ENCODE measurements around the gene SPHK2.

GRCh38 chr19:48627201-48627864, 8.0 kb downstream of the SPHK2 start:
- TF ChIP-seq POLR2A (IDR thresholded peaks at IDR 0.05; ENCODE audit: low read length), result no peak
- no peak for TF ChIP-seq SMC3 (IDR thresholded peaks at IDR 0.05)
- TF ChIP-seq HDAC2 (IDR thresholded peaks at IDR 0.05), result no peak
- no peak for TF ChIP-seq USF2 (IDR thresholded peaks at IDR 0.05)
- TF ChIP-seq CTCF (IDR thresholded peaks at IDR 0.05), result no peak
- no peak for TF ChIP-seq EHMT2 (IDR thresholded peaks at IDR 0.05; ENCODE audit: low read depth)
- no peak for TF ChIP-seq SREBF2 (IDR thresholded peaks at IDR 0.05)
- TF ChIP-seq NR3C1 (IDR thresholded peaks at IDR 0.05), result no peak
- TF ChIP-seq CBX2 (IDR thresholded peaks at IDR 0.05; ENCODE audit: borderline replicate concordance, low read depth), result no peak
- no peak for TF ChIP-seq PBX3 (IDR thresholded peaks at IDR 0.05)
- TF ChIP-seq REST (IDR thresholded peaks at IDR 0.05), result no peak

All from A549 (cell line).